ENCODE data around the gene SYTL2.

The SYTL2 gene

DNA sequence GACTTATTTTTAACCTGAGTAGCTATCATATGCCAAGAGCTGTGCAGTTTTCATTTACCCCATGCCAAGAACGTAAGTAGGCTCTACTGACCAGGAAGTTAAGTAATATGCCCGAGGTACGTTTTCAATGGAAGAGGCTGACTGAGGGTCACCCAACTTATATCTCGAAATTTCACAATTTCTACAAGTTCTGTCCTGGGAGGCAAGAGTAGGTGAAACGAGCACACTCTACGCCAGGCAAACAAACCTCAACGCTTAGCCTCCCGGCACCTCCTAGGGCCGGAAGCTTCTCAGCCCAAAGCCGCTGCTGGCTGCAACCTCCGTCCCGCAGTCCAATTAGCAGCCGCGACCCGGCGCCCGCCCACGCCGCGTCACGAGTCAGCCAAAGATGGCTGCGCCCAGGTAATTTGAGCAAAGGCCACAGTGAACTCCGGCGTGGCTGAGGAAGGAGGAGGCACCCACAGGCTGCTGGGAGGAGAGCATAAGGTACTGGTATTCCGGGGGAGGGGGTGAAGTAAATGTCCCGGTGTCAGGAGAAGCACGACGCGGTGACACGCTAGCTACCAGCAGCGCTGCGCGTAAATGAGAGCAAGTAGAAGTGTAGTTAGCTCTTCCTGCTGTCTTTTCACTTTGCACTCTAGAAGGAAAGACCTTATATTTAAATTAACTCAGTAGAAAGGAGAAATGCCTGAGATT is 163.2 kb downstream of the SYTL2 start, which contains the start of gene TMEM126A:
TSS of gene TMEM126A (plus strand) at position 364 of the 696 bp plus-strand sequence. CDS start 2,289 bp downstream, outside the sequence.
- peak; percentile 94 for DNase-seq (ENCODE audit: low spot score)

DNA sequence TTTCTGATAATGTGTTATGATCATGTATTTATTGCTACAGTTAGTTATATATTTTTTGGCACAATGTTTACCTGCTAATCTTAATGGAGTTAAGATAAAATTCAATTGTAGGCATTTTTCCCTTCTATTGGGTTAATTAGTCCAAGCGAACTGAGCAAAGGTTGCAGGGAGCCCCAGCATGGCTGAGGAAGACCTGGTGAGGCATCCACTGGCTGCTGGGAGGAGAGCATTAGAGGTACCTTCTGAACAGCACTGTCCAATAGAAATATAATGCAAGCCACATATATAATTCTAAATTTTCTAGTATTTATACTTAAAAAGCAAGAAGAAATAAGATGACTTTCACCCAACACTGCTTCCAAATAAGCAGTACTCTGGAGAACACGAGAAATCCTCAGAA is 163.9 kb downstream of the SYTL2 start:
- no peak for DNase-seq (ENCODE audit: low spot score)

Measured in SW480 (cell line).